IMR-90 (cell line): ENCODE measurements around the gene VHLL. TPM values are rescaled to one million over a fixed set of nuclear protein-coding genes. Genes with fewer than 3 reads are reported as not detected.

Source experiments
- ATAC-seq: fragments of 200-7000 bp; cut with Tn5 transposase; 2 replicates; pipeline ENCODE4 v1.9.1; 2020; ENCODE audit warnings: low read depth, mild to moderate bottlenecking, moderate library complexity
- BruUV-seq: library from RNA; stranded (reverse); fragments of 400-500 nt; replicated peaks from 2 replicates; lab custom pipeline; 2021; lab: Mats Ljungman, UMichigan
- CTCF ChIA-PET: fragments of 300-600 bp; formaldehyde crosslinking; extraction: SDS; loops from one replicate; lab custom pipeline; 2021; ENCODE audit warnings: antibody characterized with exemption; lab: Yijun Ruan, JAX
- POLR2A ChIA-PET: fragments of 300-600 bp; sonication (Branson Sonifier 250); formaldehyde crosslinking; loops from one replicate; lab custom pipeline; 2022; ENCODE audit warnings: antibody characterized with exemption; ENCODE audit not compliant: unreplicated experiment; lab: Charles Lee
- DNase-seq: peaks from one replicate; pipeline ENCODE4 v3.0.0; 2013
- H2AFZ ChIP-seq: replicated peaks from 2 replicates; pipeline ENCODE3; 2013; ENCODE audit warnings: low read length, mild to moderate bottlenecking; ENCODE audit not compliant: poor library complexity
- H2AK5ac ChIP-seq: 2 replicates; pipeline ENCODE4 v1.6.1; 2013; ENCODE audit warnings: low read depth, low read length, inconsistent platforms
- H2AK9ac ChIP-seq: replicated peaks from 2 replicates; pipeline ENCODE3; 2013; ENCODE audit warnings: mild to moderate bottlenecking, low read depth, low read length, moderate library complexity; ENCODE audit not compliant: poor library complexity
- H2BK120ac ChIP-seq: 2 replicates; pipeline ENCODE4 v1.6.1; 2013; ENCODE audit warnings: low read depth, low read length, inconsistent platforms
- H2BK15ac ChIP-seq: 3 replicates; pipeline ENCODE4 v1.6.1; 2013; ENCODE audit warnings: low read depth, low read length, inconsistent platforms
- H2BK20ac ChIP-seq: 2 replicates; pipeline ENCODE4 v1.6.1; 2013; ENCODE audit warnings: low read depth, mild to moderate bottlenecking, inconsistent platforms, low read length, moderate library complexity
- H2BK5ac ChIP-seq: 2 replicates; pipeline ENCODE4 v1.6.1; 2013; ENCODE audit warnings: mild to moderate bottlenecking, low read depth, low read length, inconsistent platforms; ENCODE audit not compliant: poor library complexity, severe bottlenecking
- H3K14ac ChIP-seq: replicated peaks from 2 replicates; pipeline ENCODE4 v1.6.1; 2013; ENCODE audit warnings: low read depth, low read length, inconsistent platforms
- H3K18ac ChIP-seq: 2 replicates; pipeline ENCODE4 v1.6.1; 2013; ENCODE audit warnings: low read depth, low read length, control low read depth
- H3K23ac ChIP-seq: 2 replicates; pipeline ENCODE4 v1.6.1; 2013; ENCODE audit warnings: low read depth, low read length, inconsistent platforms
- H3K27ac ChIP-seq: 2 replicates; pipeline ENCODE4 v1.5.1; 2013; ENCODE audit warnings: mild to moderate bottlenecking, control low read depth, low read length; ENCODE audit not compliant: insufficient read depth
- H3K27me3 ChIP-seq: 2 replicates; pipeline ENCODE4 v1.6.1; 2013; ENCODE audit warnings: low read length; ENCODE audit not compliant: control insufficient read depth, insufficient read depth
- H3K36me3 ChIP-seq: 2 replicates; pipeline ENCODE4 v1.6.1; 2013; ENCODE audit warnings: low read length, mixed read lengths; ENCODE audit not compliant: control insufficient read depth, insufficient read depth
- H3K4ac ChIP-seq: 2 replicates; pipeline ENCODE4 v1.6.1; 2013; ENCODE audit warnings: low read depth, low read length, inconsistent platforms
- H3K4me1 ChIP-seq: 2 replicates; pipeline ENCODE4 v1.6.1; 2013; ENCODE audit warnings: low read length, mixed read lengths; ENCODE audit not compliant: control insufficient read depth, insufficient read depth
- H3K4me2 ChIP-seq: 2 replicates; pipeline ENCODE4 v1.6.1; 2013; ENCODE audit warnings: low read depth, mild to moderate bottlenecking, control low read depth, low read length, moderate library complexity
- H3K4me3 ChIP-seq: 2 replicates; pipeline ENCODE4 v1.5.1; 2013; ENCODE audit warnings: low read depth, mild to moderate bottlenecking, control low read depth, low read length, moderate library complexity; ENCODE audit not compliant: insufficient read depth
- H3K56ac ChIP-seq: 2 replicates; pipeline ENCODE4 v1.6.1; 2013; ENCODE audit warnings: low read length, inconsistent platforms; ENCODE audit not compliant: insufficient read depth; ENCODE audit errors: extremely low read depth
- H3K79me1 ChIP-seq, 2 experiments: 2 replicates each; pipeline ENCODE4 v1.6.1; 2013; ENCODE audit warnings: low read length in 2 of 2, inconsistent platforms in 1 of 2, low read depth in 1 of 2
- H3K9ac ChIP-seq: 2 replicates; pipeline ENCODE4 v1.6.1; 2013; ENCODE audit warnings: low read depth, low read length, control low read depth
- H3K9me1 ChIP-seq: 2 replicates; pipeline ENCODE4 v1.6.1; 2013; ENCODE audit warnings: low read length, inconsistent platforms; ENCODE audit not compliant: insufficient read depth
- H3K9me3 ChIP-seq: 2 replicates; pipeline ENCODE4 v1.6.1; 2013; ENCODE audit warnings: low read length; ENCODE audit not compliant: control insufficient read depth, insufficient read depth
- H4K20me1 ChIP-seq: 2 replicates; pipeline ENCODE4 v1.6.1; 2013; ENCODE audit warnings: low read length, inconsistent platforms; ENCODE audit not compliant: insufficient read depth
- H4K5ac ChIP-seq: 2 replicates; pipeline ENCODE4 v1.6.1; 2013; ENCODE audit warnings: mild to moderate bottlenecking, low read depth, low read length, control low read depth
- H4K8ac ChIP-seq, 2 experiments: 2 replicates each; pipeline ENCODE4 v1.6.1; 2013; ENCODE audit warnings: low read depth in 2 of 2, low read length in 2 of 2, control low read depth in 1 of 2, inconsistent platforms in 1 of 2
- H4K91ac ChIP-seq: 2 replicates; pipeline ENCODE4 v1.6.1; 2013; ENCODE audit warnings: low read depth, low read length, inconsistent platforms; ENCODE audit not compliant: insufficient read depth
- CTCF ChIP-seq: conservative IDR thresholded peaks from 2 replicates; pipeline ENCODE4 v1.5.1; 2012; ENCODE audit warnings: mild to moderate bottlenecking, low read depth, low read length, improper control_type of control experiment
- FOS ChIP-seq: fragments of 150-350 bp; IDR thresholded peaks from 2 replicates; pipeline ENCODE4 v1.6.1; 2016; ENCODE audit warnings: low read depth, low read length
- MXI1 ChIP-seq: IDR thresholded peaks from 2 replicates; pipeline ENCODE4 v1.6.1; 2012; ENCODE audit warnings: low read depth, mild to moderate bottlenecking, low read length, moderate library complexity, borderline replicate concordance
- NFE2L2 ChIP-seq: fragments of 150-350 bp; IDR thresholded peaks from 2 replicates; pipeline ENCODE4 v1.6.1; 2016; ENCODE audit warnings: low read depth, mild to moderate bottlenecking, low read length
- POLR2A ChIP-seq: IDR thresholded peaks from 2 replicates; pipeline ENCODE4 v1.6.1; 2012; ENCODE audit warnings: mild to moderate bottlenecking, low read depth, low read length
- RAD21 ChIP-seq: IDR thresholded peaks from 2 replicates; pipeline ENCODE4 v1.6.1; 2012; ENCODE audit warnings: low read length, improper control_type of control experiment
- RFX5 ChIP-seq: IDR thresholded peaks from 2 replicates; pipeline ENCODE4 v1.8.0; 2012; ENCODE audit warnings: low read depth, mild to moderate bottlenecking, low read length, moderate library complexity
- WGBS, 2 experiments: methylation state at CpG; one replicate each; pipeline versions ENCODE4 v1.1.5 to v1.1.7; 2013; ENCODE audit warnings: missing lambda C conversion rate in 2 of 2; ENCODE audit not compliant: insufficient read length in 1 of 2; ENCODE audit errors: extremely low coverage in 2 of 2; 5-methylcytosine and 5-hydroxymethylcytosine counted together
- dilution Hi-C: fragments of 300-500 bp; cut with HindIII; formaldehyde crosslinking; loops from one replicate; pipeline ENCODE4 v1.14.3; 2018; ENCODE audit warnings: low sequenced_read_pairs; ENCODE audit not compliant: unreplicated experiment
- in situ Hi-C: fragments of 300-500 bp; cut with MboI; formaldehyde crosslinking; loops from 3 replicates; pipeline ENCODE4 v1.14.3; 2019; ENCODE audit warnings: low sequenced_read_pairs, inconsistent platforms, mixed read lengths
- intact Hi-C: fragments of 100-400 bp; cut with micrococcal nuclease; formaldehyde crosslinking; loops from 2 replicates; pipeline ENCODE4 v1.10.0; 2022
- polyA plus RNA-seq, 3 experiments: library from polyadenylated mRNA; depleted of rRNA; stranded (reverse); fragments of >200 nt; gene quantifications; 2 replicates each; pipeline ENCODE4 v1.2.3, GENCODE V29; 2012; ENCODE audit warnings: low replicate concordance in 1 of 3
- total RNA-seq: library from RNA; depleted of rRNA; stranded (reverse); fragments of >200 nt; gene quantifications from 2 replicates; pipeline ENCODE4 v1.2.3, GENCODE V29; 2012

Gene VHLL
- total and polyA plus RNA-seq, 2 of the 4 experiments (the other 2 are of a cell fraction): not detected

- TF ChIP-seq MXI1: peak; percentile 100
Measured at GRCh38 chr1:156281281-156281680, 17.8 kb downstream of the VHLL start (continued).

DNA sequence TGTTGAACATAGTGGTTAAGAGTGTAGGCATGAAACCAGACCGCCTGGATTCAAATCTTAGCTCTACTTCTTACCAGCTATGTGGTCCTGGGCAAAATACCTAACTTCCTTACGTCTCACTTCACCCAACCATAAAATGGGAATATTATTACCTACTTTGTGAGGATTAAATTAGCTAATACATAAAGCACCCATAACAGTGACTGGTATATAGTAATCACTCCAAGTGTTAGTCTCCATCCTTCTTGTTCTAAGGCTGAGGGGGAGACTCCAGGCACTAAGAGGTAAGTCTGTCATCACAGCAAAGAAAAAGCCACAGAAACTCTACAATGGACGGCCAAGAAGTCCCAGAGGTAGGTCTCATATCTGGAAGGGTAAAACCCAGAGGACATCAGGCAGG lies 19.3 kb downstream of the VHLL start:
- 83% methylated on average over 1 of the region's 3 CpGs; no CpG with 5 or more reads in 1 of the 2 experiments for WGBS, 2 experiments
- H2AK9ac ChIP-seq: no peak overlapping the region
- H2BK120ac ChIP-seq: no peak overlapping the region
- H3K18ac ChIP-seq: no peak overlapping the region
- H3K9ac ChIP-seq: no peak overlapping the region
- H3K4me3 ChIP-seq: no peak overlapping the region
- no peak overlapping the region for H3K23ac ChIP-seq
- H3K4me2 ChIP-seq: no peak overlapping the region
- H4K91ac ChIP-seq: no peak overlapping the region
- H2AK5ac ChIP-seq: no peak overlapping the region
- H3K36me3 ChIP-seq: peaks cover 20% of the 10 kb centered on the region
- no peak overlapping the region for H2BK5ac ChIP-seq
- no peak overlapping the region for H2AFZ ChIP-seq
- peaks cover 32% of the 10 kb centered on the region for H4K20me1 ChIP-seq
- ATAC-seq (no peak), DNase-seq (no peak)
- no peak overlapping the region for H2BK15ac ChIP-seq
- no peak overlapping the region for H3K56ac ChIP-seq
- H3K27me3 ChIP-seq: no peaks in the 10 kb centered on the region
- POLR2A ChIA-PET: no interaction called here
- dilution Hi-C loops: no loop called here
- no peak overlapping the region for H2BK20ac ChIP-seq
- no peak overlapping the region for H4K8ac ChIP-seq
- in situ Hi-C loops: no loop called here
- H3K27ac ChIP-seq: no peak overlapping the region
- peaks cover 11% of the 10 kb centered on the region for H3K4me1 ChIP-seq
- BruUV-seq: no TSS peak
- CTCF ChIA-PET: no interaction called here
- H3K79me1 ChIP-seq: peaks cover 45 to 70% of the 10 kb centered on the region in 2 experiments
- H4K5ac ChIP-seq: no peak overlapping the region
- TF ChIP-seq RAD21 (no peak), RFX5 (no peak), CTCF (no peak), POLR2A (no peak), NFE2L2 (no peak), FOS (no peak)
- H3K4ac ChIP-seq: no peak overlapping the region
- no peak overlapping the region for H3K14ac ChIP-seq
- intact Hi-C loops: loop anchor here (1.0 kb wide), 1 partner anchor 35 kb away; no protein-coding TSS in a partner anchor
- peaks cover 7% of the 10 kb centered on the region for H3K9me1 ChIP-seq
- no peaks in the 10 kb centered on the region for H3K9me3 ChIP-seq
